NCI-H128 (cell line): ENCODE data around the gene AIG1.
"Not testable (repeated sequence)": the region's sequence is repeated elsewhere in the genome, so short reads cannot be mapped to it uniquely, and the experiment has no call there.

Source experiments
- DNase-seq: peaks from one replicate; lab custom pipeline; 2025; ENCODE audit not compliant: unreplicated experiment; lab: John Stamatoyannopoulos, UW

Gene AIG1

DNA sequence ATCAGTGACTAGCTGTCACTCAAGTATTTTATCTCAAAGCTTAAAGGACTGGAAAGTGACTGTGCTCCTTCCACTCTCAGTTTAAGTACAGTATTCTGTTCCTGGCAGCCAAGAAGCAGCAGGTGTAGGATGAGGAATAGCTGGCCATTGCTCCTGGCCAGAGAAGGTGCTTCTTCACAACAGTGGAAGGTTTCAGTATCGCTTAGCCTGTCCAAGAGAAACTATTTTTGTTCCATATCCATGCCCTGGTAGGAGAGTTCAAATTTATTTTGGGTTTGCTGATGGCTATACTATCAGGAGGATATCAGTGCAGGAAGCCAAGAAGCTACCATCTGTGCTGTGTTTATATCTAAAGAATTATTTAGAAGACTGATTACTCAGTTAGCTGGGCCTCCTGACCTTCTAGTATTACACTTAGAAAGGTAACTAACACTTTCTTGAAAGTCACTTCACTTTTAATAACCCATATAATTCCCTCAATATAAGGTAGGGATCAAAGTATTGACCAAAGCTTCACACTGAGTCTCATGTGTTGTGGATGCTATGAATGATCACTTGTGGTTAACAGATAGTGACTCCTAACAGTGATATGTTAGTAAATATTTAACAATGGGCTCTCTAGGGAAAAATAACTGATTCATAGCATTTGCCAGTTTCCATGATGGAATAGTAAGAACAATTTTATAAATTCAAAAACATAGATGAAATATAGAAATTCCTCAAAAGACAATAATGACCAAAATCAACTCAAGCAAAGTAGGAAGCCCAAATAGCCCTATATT is 99.9 kb downstream of the AIG1 start:
- DNase-seq = no peak

DNA sequence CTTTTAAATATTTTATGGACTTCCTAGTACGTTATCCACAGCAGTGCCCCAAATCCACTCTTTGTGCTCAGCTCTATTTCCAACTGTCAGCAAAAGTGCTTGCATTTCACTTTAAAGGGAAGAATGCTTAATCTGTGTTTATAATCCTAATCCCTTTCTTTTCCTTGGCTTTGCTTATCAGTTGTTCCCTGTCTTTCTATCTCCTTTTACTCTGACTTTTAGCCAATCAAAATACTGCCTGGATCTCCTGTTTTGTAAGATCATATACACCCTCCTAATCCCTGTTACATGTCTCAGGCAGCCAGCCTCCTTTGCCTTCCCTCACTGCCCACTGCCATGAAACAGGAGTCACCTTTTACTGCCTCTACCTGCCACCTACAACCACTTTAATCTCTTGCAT is 102.9 kb downstream of the AIG1 start:
- DNase-seq = no peak

- no peak for DNase-seq
These were observed 103.9 kb downstream of the AIG1 start for GRCh38 chr6:143164565-143165105.

DNA sequence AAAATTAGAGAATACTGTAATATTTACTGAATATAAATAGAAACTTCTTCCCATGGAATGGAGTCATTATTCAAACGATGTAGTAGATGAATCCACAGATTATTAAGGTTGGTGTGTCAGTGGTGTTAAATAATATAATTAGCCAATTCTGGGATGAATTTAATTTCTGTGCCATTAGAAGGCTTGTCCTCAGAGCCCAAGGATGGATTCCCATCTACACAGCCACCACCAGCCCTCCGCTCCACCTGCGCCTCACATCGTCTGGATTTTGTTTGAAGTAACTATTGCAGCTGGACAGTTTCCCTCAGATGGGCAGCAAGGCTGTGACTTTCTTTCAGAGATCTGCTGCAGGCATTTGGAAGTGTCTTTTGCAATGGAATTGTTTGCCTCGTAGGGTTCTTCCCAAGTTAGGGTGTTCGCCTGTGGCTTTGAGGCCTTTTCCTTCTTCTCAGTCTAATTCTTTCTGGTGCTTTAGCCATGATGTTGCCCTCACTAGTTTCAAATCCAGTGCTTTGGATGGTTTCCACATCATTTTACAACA is 104.7 kb downstream of the AIG1 start:
- no peak for DNase-seq

DNA sequence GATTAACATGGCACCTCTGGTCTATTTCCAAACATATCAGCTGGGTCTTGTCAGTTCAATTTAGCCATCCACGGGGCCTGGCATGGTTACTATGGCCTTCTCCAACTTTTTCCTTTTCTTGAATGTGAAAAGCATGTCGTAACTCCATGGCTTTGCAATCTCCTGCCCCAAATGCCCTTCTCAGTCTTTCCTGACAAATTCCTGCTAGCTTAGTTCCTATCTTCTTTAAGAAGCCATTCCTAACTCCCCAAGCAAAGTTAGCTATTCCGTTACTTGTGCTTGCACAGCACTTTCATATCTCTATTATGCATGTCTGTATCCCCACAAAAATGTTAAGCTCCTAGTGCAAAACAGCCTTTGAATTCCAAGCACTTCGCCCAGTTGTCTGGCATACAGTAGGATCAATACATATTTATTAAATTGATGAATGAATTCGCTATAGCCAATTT is 105.6 kb downstream of the AIG1 start:
- no peak for DNase-seq

DNA sequence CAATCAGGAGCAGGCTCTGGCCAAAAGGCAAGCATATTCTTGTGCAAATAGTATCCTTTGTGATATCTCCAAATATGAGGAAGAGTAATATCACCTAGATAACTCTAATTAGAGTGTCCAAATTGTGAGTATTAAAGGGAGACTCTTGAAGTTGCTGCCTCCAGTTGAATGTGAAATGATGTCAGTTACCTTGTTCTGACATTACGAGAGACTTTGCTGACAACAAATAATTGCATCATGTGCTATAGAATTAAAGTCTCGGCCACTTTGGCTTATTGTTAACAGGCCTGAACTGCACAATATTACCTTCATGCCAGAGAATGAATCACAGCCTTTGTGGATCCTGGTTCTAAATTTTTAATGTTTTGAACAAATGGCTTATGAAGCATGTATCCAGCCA is 106.5 kb downstream of the AIG1 start:
- DNase-seq = no peak

DNA sequence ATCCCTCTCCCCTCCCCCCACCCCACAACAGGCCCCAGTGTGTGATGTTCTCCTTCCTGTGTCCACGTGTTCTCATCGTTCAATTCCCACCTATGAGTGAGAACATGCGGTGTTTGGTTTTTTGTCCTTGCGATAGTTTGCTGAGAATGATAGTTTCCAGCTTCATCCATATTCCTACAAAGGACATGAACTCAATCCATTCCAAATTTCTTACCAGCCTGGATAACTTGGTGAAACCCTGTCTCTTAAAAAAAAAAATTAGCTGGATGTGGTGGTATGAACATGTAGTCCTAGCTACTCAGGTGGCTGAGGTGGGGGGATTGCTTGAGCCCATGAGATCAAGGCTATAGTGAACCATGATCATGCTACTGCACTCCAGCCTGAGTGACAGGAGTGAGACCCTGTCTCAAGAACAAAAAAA is 107.7 kb downstream of the AIG1 start:
- not testable (repeated sequence) for DNase-seq

GRCh38 chr6:143169440-143169839 is 108.8 kb downstream of the AIG1 start:
- DNase-seq = no peak

GRCh38 chr6:143174516-143174915 is 113.8 kb downstream of the AIG1 start:
- DNase-seq = no peak

DNA sequence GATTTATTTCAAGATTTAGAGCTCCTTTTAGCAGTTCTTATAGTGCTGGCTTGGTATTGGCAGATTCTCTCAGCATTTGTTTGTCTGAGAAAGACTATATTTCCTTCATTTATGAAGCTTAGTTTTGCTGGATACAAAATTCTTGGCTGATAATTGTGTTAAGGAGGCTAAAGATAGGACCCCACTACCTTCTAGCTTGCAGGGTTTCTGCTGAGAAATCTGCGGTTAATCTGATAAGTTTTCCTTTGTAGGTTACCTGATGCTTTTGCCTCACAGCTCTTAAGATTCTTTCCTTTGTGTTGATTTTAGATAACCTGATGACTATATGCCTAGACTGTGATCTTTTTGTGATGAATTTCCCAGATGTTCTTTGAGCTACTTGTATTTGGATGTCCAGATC is 114.3 kb downstream of the AIG1 start:
- DNase-seq = no peak

GRCh38 chr6:143176090-143177021 is 115.7 kb downstream of the AIG1 start:
- no peak for DNase-seq

DNA sequence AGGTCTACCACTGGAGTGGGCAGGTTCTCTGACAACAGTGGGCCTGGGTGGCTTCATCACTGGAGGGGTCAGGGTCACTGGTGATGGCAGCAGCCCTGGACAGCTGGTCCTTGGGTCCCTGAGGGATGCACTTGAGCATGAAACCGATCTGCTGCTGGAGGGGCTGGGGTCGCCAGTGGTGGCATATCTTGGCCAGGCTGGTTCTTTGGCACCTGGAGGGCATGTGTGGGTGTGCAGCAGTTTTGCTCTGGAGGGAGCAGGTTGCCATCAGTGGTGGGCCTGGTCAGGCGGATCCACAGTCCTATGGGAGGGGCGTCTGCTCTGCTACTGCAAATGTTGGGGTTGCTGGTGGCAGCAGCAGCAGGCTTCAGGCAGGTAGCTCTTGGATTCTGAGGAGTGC is 117.0 kb downstream of the AIG1 start:
- DNase-seq = no peak

- DNase-seq = no peak
These were observed 118.4 kb downstream of the AIG1 start for GRCh38 chr6:143179096-143179495.

DNA sequence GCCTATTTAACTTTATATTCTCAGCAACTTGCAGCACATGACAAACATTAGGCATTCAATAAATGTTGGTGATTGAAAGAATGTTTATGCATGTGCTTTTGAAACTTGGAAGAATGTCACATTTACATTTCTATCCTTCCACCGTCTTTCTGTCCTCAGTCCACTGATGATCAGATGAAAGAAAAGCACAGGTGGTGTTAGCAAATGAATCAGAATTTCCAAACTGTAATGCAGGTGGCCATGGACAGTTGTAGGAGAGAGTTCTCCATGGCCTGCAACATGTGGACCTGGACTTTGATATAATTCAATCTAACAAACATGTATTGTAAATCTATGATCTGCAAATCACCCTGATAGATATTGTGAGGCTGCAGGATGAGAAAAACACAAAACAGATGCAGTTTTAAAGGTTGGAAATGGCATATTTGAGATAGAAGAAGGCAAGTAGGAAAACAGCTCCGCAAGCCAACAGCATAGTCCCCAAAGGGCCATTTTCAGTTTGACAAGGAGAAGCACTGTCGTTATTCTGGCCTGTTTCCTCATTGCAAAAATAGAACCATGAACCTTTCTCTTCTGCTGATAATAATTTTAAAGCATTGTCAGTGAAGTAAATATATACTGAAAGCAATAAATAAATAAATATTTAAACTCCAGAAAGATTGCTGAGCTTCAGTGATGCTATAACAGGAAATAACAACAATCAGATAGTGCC is 119.4 kb downstream of the AIG1 start:
- no peak for DNase-seq

DNA sequence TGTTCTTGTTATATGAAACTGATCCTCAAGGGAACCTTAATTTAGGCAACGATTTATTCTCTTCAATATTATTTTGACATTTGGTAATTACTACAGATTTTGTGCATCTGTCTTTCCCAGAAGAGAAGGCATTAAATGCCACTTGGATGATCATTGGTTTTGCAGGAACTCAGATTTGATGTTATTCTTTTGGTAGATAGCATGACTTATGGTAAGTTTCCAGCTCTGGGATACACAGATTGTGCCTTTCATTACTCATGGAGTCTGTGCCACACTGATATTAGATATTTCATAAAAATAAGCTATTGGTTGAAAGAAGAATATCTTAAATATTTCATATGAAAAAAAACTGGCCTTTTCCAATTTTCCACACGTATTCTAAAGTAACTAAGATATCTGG is 120.1 kb downstream of the AIG1 start:
- no peak for DNase-seq

GRCh38 chr6:143183666-143184065 is 123.0 kb downstream of the AIG1 start:
- DNase-seq = no peak

GRCh38 chr6:143185288-143185687 is 124.6 kb downstream of the AIG1 start:
- no peak for DNase-seq

GRCh38 chr6:143187238-143187923 is 126.7 kb downstream of the AIG1 start:
- no peak for DNase-seq

GRCh38 chr6:143188292-143188691 is 127.6 kb downstream of the AIG1 start:
- DNase-seq = no peak

DNA sequence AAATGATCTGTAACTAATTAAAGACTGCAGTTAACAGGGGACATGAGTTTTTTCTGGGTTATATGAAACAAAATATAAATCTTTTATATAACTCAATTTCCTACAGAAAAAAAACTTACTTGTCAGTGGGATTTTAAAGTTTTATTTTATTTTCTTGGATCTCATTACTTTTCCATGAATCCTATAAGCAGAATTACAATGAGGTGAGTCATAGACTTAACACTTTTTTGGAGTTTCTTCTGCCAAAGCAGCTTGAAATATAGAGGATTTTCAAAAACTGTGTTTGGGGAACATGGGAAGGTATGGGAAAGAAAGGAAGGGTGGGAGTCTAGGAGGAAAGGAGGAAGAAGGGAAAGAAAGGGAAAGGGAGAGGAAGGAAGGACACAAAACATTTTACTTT is 130.7 kb downstream of the AIG1 start:
- DNase-seq = no peak
